ENCODE results near the gene KIFAP3.
A peak's percentile ranks its signal among the peaks of the same experiment; 100 is the strongest.

Gene KIFAP3

DNA sequence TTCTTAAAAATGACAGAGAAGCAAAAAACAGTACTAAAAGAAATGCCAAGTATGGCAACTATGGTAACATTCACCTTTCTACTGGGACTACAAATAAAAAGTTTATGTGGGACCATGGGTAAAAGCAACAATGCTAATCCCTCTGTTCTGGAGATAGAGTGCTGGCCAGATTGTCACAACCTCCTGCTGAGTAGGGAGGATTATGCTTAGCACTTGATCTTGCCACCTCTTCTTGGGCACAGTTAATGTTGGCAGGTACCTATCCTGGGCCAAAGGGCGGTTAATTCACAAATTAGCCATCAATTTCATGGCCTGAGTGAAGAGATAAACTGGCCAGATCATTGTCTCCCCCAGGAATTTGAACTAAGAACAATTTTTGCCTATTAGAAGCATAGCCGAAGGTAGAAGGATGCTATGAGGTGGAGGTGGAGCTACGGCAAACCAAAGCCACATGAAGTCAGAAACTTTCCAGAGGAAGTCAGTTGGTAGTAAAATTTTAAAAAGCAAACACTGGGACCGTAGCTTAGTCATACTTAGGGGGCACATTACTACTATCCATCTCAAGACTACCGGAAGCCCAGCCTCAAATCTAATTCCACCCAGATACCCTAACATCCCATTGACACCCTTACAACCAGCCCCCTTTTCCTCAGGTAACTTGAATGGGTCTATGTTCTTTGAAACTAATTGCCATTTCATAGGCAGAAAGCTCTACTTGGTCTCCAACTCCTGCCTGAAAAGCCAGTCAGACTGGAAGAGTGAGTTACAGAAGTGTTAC is 183.5 kb downstream of the KIFAP3 start:
- Histone ChIP-seq H3K4ac (ENCODE audit: low read depth in 1 of 2, low read length in 2 of 2) (no peak overlapping the region), H3K14ac (ENCODE audit: low read length in 2 of 2) (no peak overlapping the region), H2BK12ac (ENCODE audit: low read length in 2 of 2) (no peak overlapping the region), H3K23ac (ENCODE audit: low read length in 2 of 2) (no peak overlapping the region), H4K91ac (ENCODE audit: low read length) (no peak overlapping the region), H3K18ac (ENCODE audit: low read depth in 1 of 2, low read length in 2 of 2) (no peak overlapping the region), H3K4me3 (ENCODE audit: insufficient read depth in 1 of 2, low read depth in 1 of 2, low read length in 2 of 2) (no peak overlapping the region), H3K9me3 (ENCODE audit: control insufficient read depth, low read length) (no peaks in the 10 kb centered on the region), H3K27me3 (ENCODE audit: control insufficient read depth in 1 of 2, insufficient read depth in 1 of 2, low read length in 2 of 2) (no peaks in the 10 kb centered on the region), H2AFZ (ENCODE audit: low read depth, low read length) (no peak overlapping the region), H3K4me2 (ENCODE audit: low read length, poor library complexity, severe bottlenecking) (peak overlapping the region; percentile 35), H3K9ac (ENCODE audit: low read length) (no peak overlapping the region), H3K4me1 (ENCODE audit: control insufficient read depth, insufficient read depth, low read depth, low read length) (peaks cover 3% of the 10 kb centered on the region), H3K27ac (ENCODE audit: low read length, poor library complexity, severe bottlenecking) (peak overlapping the region; percentile 30), H2BK15ac (ENCODE audit: low read depth, poor library complexity, severe bottlenecking) (no peak overlapping the region), H2BK5ac (ENCODE audit: low read depth, low read length, poor library complexity, severe bottlenecking) (no peak overlapping the region), H2AK5ac (ENCODE audit: low read length, severe bottlenecking) (no peak overlapping the region), H4K8ac (ENCODE audit: low read length) (no peak overlapping the region), H3K36me3 (ENCODE audit: control insufficient read depth in 1 of 2, insufficient read depth in 2 of 2, low read depth in 1 of 2, low read length in 2 of 2) (peaks cover 2 to 31% of the 10 kb centered on the region in 2 experiments), H2BK120ac (ENCODE audit: low read depth, low read length) (no peak overlapping the region), H3K79me1 (replicated peaks; ENCODE audit: low read length, poor library complexity, severe bottlenecking) (peaks cover 8% of the 10 kb centered on the region)
- WGBS = 65% methylated on average over 5 of the region's 5 CpGs
- peak; percentile 8 for DNase-seq

DNA sequence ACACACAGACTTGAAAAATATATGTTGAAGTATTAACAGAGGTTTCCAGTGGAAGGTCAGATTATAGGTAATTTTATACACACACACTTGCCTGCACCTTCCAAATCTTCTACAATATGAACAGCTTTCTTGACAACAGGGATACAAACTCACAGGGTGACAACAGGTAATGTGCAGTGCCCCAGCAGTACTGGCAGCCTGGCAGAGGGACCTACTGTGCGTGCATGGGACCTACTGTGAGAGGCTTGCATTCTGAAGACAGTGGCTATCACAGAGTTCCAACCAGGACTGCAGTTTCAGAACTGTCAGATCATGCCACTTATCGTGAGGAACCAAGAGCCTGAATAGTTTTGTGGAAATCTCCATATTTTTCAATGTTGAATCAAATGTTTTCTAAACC is 184.6 kb downstream of the KIFAP3 start:
- Histone ChIP-seq H3K4me1 (ENCODE audit: control insufficient read depth, insufficient read depth, low read depth, low read length) (peaks cover 5% of the 10 kb centered on the region), H3K14ac (ENCODE audit: low read length in 2 of 2) (no peak overlapping the region), H4K8ac (ENCODE audit: low read length) (no peak overlapping the region), H3K79me1 (replicated peaks; ENCODE audit: low read length, poor library complexity, severe bottlenecking) (peaks cover 12% of the 10 kb centered on the region), H3K27ac (ENCODE audit: low read length, poor library complexity, severe bottlenecking) (no peak overlapping the region), H2BK12ac (ENCODE audit: low read length in 2 of 2) (no peak overlapping the region), H3K9ac (ENCODE audit: low read length) (no peak overlapping the region), H3K18ac (ENCODE audit: low read depth in 1 of 2, low read length in 2 of 2) (no peak overlapping the region), H3K4me3 (ENCODE audit: insufficient read depth in 1 of 2, low read depth in 1 of 2, low read length in 2 of 2) (no peak overlapping the region), H2BK15ac (ENCODE audit: low read depth, poor library complexity, severe bottlenecking) (no peak overlapping the region), H3K4ac (ENCODE audit: low read depth in 1 of 2, low read length in 2 of 2) (no peak overlapping the region), H2AFZ (ENCODE audit: low read depth, low read length) (no peak overlapping the region), H3K27me3 (ENCODE audit: control insufficient read depth in 1 of 2, insufficient read depth in 1 of 2, low read length in 2 of 2) (no peaks in the 10 kb centered on the region), H2AK5ac (ENCODE audit: low read length, severe bottlenecking) (no peak overlapping the region), H2BK120ac (ENCODE audit: low read depth, low read length) (no peak overlapping the region), H3K9me3 (ENCODE audit: control insufficient read depth, low read length) (no peaks in the 10 kb centered on the region), H3K4me2 (ENCODE audit: low read length, poor library complexity, severe bottlenecking) (no peak overlapping the region), H4K91ac (ENCODE audit: low read length) (no peak overlapping the region), H3K36me3 (ENCODE audit: control insufficient read depth in 1 of 2, insufficient read depth in 2 of 2, low read depth in 1 of 2, low read length in 2 of 2) (peaks cover 5 to 38% of the 10 kb centered on the region in 2 experiments), H3K23ac (ENCODE audit: low read length in 2 of 2) (no peak overlapping the region), H2BK5ac (ENCODE audit: low read depth, low read length, poor library complexity, severe bottlenecking) (no peak overlapping the region)
- WGBS = 97% methylated on average over 2 of the region's 2 CpGs
- DNase-seq = no peak

DNA sequence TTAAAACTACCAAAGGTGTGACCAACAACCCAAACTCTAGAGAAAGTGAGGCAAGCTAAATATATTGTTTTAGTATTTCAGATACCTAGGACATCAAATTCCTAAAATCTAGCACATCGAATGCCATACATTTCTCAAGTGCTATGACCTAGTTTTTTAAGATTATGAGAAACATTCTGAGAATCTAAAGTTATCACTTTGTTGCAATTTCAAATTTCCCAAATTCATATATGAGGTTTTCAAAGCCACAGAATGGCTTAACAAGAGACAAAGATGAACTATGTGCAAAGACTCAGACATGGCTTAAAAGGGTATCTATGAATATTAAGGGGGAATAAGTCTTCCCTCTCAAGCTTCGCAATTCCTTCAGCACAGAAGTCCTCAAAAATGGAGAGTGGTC is 187.6 kb downstream of the KIFAP3 start:
- peaks cover 19 to 45% of the 10 kb centered on the region in 2 experiments for H3K36me3 ChIP-seq (ENCODE audit: control insufficient read depth in 1 of 2, insufficient read depth in 2 of 2, low read depth in 1 of 2, low read length in 2 of 2)
- H2AFZ ChIP-seq (ENCODE audit: low read depth, low read length) = no peak overlapping the region
- H3K4me1 ChIP-seq (ENCODE audit: control insufficient read depth, insufficient read depth, low read depth, low read length) = peaks cover 2% of the 10 kb centered on the region
- no peak overlapping the region for H4K91ac ChIP-seq (ENCODE audit: low read length)
- no peak overlapping the region for H3K27ac ChIP-seq (ENCODE audit: low read length, poor library complexity, severe bottlenecking)
- H2BK12ac ChIP-seq (ENCODE audit: low read length in 2 of 2) = no peak overlapping the region
- H4K8ac ChIP-seq (ENCODE audit: low read length) = no peak overlapping the region
- no peaks in the 10 kb centered on the region for H3K9me3 ChIP-seq (ENCODE audit: control insufficient read depth, low read length)
- H3K23ac ChIP-seq (ENCODE audit: low read length in 2 of 2) = no peak overlapping the region
- H3K9ac ChIP-seq (ENCODE audit: low read length) = no peak overlapping the region
- H2BK5ac ChIP-seq (ENCODE audit: low read depth, low read length, poor library complexity, severe bottlenecking) = no peak overlapping the region
- H2BK15ac ChIP-seq (ENCODE audit: low read depth, poor library complexity, severe bottlenecking) = no peak overlapping the region
- no CpG with 5 or more reads among the region's 2 CpGs for WGBS
- H3K4ac ChIP-seq (ENCODE audit: low read depth in 1 of 2, low read length in 2 of 2) = no peak overlapping the region
- H2AK5ac ChIP-seq (ENCODE audit: low read length, severe bottlenecking) = no peak overlapping the region
- H3K14ac ChIP-seq (ENCODE audit: low read length in 2 of 2) = no peak overlapping the region
- no peak overlapping the region for H2BK120ac ChIP-seq (ENCODE audit: low read depth, low read length)
- H3K18ac ChIP-seq (ENCODE audit: low read depth in 1 of 2, low read length in 2 of 2) = no peak overlapping the region
- H3K4me3 ChIP-seq (ENCODE audit: insufficient read depth in 1 of 2, low read depth in 1 of 2, low read length in 2 of 2) = no peak overlapping the region
- peaks cover 18% of the 10 kb centered on the region for H3K79me1 ChIP-seq (replicated peaks; ENCODE audit: low read length, poor library complexity, severe bottlenecking)
- H3K4me2 ChIP-seq (ENCODE audit: low read length, poor library complexity, severe bottlenecking) = no peak overlapping the region
- no peaks in the 10 kb centered on the region for H3K27me3 ChIP-seq (ENCODE audit: control insufficient read depth in 1 of 2, insufficient read depth in 1 of 2, low read length in 2 of 2)
- no peak for DNase-seq

DNA sequence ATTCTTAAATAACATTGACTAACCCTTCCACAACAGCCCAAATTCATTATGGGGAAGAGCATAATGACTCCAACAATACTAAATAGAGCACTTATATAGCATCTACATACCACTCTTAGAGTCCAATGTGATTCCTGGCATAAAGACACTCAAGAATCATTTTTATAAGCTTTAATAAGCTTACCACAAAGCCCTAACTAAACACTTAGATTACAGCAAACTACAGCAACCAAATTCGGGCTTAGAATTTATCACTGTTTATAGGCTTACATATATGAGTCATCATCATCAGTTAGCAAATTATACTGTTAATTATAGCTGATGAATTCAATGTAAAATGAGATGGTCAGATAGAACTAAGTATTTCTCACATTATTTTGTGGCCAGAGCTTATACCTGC is 188.1 kb downstream of the KIFAP3 start:
- Histone ChIP-seq H3K4me3 (ENCODE audit: insufficient read depth in 1 of 2, low read depth in 1 of 2, low read length in 2 of 2) (no peak overlapping the region), H3K4me2 (ENCODE audit: low read length, poor library complexity, severe bottlenecking) (no peak overlapping the region), H4K91ac (ENCODE audit: low read length) (no peak overlapping the region), H3K23ac (ENCODE audit: low read length in 2 of 2) (no peak overlapping the region), H2BK15ac (ENCODE audit: low read depth, poor library complexity, severe bottlenecking) (no peak overlapping the region), H3K36me3 (ENCODE audit: control insufficient read depth in 1 of 2, insufficient read depth in 2 of 2, low read depth in 1 of 2, low read length in 2 of 2) (peaks cover 23 to 49% of the 10 kb centered on the region in 2 experiments), H3K4me1 (ENCODE audit: control insufficient read depth, insufficient read depth, low read depth, low read length) (peaks cover 2% of the 10 kb centered on the region), H3K27me3 (ENCODE audit: control insufficient read depth in 1 of 2, insufficient read depth in 1 of 2, low read length in 2 of 2) (no peaks in the 10 kb centered on the region), H3K27ac (ENCODE audit: low read length, poor library complexity, severe bottlenecking) (no peak overlapping the region), H2BK5ac (ENCODE audit: low read depth, low read length, poor library complexity, severe bottlenecking) (no peak overlapping the region), H3K9ac (ENCODE audit: low read length) (no peak overlapping the region), H3K79me1 (replicated peaks; ENCODE audit: low read length, poor library complexity, severe bottlenecking) (peaks cover 22% of the 10 kb centered on the region), H3K18ac (ENCODE audit: low read depth in 1 of 2, low read length in 2 of 2) (no peak overlapping the region), H4K8ac (ENCODE audit: low read length) (no peak overlapping the region), H2BK12ac (ENCODE audit: low read length in 2 of 2) (no peak overlapping the region), H2AFZ (ENCODE audit: low read depth, low read length) (no peak overlapping the region), H3K9me3 (ENCODE audit: control insufficient read depth, low read length) (no peaks in the 10 kb centered on the region), H3K14ac (ENCODE audit: low read length in 2 of 2) (no peak overlapping the region), H2BK120ac (ENCODE audit: low read depth, low read length) (no peak overlapping the region), H2AK5ac (ENCODE audit: low read length, severe bottlenecking) (no peak overlapping the region), H3K4ac (ENCODE audit: low read depth in 1 of 2, low read length in 2 of 2) (no peak overlapping the region)
- DNase-seq = peak; percentile 6
- WGBS = no CpG with 5 or more reads among the region's 1 CpG

Data from mesenchymal stem cell (in vitro differentiated cells and primary cell).